ELF-1 (cell line): Measurements from ENCODE around the gene TMEM200A.
"Not testable (repeated sequence)": the region's sequence is repeated elsewhere in the genome, so short reads cannot be mapped to it uniquely, and the experiment has no call there.

ENCODE experiments used
- DNase-seq: peaks from one replicate; pipeline ENCODE4 v3.0.0-alpha.2; 2016; ENCODE audit warnings: low read depth, low spot score

Gene TMEM200A

DNA sequence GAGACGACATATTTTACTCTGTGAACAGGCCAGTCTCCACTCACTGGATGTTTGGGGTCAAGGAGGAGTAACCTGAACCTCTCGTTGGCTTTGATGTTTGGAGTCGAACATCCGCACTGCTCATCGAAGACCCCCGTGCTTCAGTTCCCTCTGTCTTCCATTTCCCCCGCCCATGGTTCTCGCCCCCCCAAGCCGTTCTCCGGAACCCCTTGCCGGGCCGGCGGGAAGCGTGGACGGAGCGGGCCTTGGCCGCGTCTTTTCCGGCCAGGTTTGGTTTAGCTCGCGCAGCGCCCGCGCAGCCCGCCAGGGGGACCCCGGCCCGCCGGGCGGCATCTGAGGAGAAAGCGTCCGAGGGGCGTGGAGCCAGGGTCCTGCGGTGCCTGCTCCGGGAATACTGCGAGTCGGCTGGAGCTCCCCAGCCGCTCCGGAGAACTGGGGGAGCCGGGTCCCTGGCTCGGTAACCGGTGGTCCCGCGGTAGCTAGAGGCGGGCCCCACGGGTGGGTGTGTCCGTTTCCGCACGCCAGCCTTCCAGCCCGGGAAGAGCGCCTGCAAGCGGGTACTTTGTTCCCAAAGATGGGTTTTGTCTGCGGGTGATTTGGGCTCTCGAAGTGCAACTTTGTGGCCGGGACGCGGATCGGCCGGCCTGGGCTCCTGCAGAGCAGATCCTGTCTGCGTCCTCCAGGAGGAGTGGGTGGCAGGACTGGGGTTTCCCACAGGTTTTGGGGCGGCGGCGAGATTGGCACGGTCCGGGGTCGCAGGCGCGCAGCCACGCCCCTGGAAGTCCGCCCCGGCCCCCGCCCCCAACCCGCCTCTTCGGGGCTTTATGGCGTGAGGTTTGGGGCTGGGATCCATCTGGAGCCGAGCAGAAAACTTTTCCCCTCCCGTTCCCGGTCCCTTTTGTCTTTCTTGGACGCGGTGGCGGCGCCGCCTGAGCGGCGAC, at the start of gene TMEM200A:
TSS of gene TMEM200A (plus strand) at position 852 of the 941 bp plus-strand sequence. CDS start 74,406 bp downstream, outside the sequence.
- peak; percentile 83 for DNase-seq

DNA sequence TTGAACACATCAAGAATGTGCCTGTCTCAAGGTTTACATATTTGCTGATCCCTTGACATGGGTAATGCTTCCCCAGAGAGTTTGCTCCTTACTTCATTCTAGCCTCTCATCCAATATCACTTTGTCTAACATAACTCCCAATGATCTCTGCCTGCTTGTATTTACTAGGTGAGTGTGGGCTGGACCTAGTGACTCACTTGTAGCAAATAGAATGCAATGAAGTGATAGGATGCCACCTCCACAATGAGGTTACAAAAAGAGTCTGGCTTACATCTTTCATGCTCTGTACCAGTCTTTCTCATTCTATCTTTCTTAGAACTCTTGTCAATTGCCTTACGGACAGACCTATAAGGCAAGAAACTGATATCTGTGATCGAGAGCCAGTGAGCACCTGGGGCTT, 44.9 kb upstream of the TMEM200A start:
- DNase-seq = no peak

DNA sequence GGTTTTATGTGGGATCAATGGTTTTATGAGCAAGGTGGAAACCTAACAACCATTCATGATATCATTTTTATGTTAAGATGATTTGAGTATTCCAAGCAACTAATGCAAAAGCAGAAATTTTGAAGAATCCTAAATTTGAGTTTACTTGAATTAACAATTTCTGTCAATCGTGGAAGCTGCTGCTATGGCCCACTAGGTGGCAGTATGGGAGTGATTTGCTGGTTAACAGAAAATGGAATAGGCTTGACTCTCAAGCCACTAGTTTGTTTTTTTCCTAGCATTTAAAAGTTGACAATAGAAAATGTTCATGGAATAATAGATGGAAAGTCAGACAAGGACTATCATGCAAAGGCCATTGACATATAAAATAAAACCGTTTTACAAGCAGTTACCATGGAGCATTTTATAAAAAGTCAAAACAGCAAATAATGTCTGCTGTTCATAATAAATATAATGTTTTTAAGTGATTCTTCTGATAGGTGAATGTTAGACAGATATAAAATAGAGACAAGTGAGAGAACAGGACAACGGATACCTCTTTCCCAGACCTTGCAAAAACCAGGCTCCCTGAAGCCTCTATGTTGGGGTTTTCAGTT, 43.0 kb upstream of the TMEM200A start:
- DNase-seq = no peak

DNA sequence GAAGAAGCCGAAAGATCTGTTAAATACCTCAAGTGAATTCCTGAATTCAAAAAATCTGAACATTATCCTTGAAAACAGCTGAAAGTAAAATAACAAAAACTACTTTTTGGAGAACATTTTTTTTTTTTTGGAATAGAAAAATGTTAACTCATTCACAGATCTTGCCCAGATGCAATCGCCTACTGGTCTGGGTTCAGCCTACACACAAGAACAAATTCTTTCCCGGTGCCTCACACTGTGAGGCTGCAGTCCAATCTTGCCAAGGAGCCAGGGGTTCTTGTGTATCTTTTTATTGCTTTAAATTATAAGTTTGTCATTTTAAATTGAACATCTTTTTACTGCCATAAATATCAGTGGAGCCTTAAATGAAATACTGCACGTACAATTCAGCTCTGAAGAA, 41.2 kb upstream of the TMEM200A start:
- no peak for DNase-seq

DNA sequence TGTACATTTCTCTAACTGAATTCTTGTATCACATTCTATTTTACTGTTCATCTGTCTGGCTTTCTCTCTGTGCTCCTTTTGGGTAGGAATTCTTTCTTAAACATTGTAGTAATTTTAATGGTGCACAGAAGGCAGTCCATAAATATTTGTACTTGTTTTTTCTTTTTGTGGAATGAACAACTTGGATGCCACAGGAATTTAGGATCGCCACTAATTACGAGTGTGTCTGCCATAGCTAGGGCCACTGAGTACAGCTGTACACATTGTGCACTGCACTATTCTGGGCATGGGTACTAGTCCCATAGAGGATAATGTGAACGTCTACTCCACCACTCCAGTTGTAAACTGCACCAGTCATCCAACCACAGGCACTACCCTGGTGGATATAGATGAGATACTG, 39.3 kb upstream of the TMEM200A start:
- no peak for DNase-seq

DNA sequence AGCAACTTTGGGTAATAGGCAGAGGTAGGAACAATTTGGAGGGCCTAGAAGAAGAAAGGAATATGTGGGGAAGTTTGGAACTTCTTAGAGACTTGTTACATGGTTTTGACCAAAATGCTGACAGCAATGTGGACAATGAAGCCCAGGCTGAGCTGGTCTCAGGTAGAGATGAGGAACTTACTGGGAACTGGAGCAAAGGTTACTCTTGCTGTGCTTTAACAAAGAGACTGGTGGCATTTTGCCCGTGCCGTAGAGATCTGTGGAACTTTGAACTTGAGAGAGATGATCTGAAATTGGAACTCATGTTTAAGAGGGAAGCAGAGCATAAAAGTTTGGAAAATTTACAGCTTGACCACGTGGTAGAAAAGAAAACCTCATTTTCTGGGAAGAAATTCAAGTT, 28.3 kb upstream of the TMEM200A start:
- no peak for DNase-seq

DNA sequence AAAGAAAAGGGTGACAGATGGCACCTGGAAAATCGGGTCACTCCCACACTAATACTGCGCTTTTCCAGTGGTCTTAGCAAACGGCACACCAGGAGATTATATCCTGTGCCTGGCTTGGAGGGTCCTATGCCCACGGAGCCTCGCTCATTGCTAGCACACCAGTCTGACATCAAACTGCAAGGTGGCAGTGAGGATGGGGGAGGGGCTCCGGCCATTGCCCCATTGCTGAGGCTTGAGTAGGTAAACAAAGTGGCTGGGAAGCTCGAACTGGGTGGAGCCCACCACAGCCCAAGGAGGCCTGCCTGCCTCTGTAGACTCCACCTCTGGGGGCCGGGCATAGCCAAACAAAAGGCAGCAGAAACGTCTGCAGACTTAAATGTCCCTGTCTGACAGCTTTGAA, 19.5 kb upstream of the TMEM200A start:
- not testable (repeated sequence) for DNase-seq

DNA sequence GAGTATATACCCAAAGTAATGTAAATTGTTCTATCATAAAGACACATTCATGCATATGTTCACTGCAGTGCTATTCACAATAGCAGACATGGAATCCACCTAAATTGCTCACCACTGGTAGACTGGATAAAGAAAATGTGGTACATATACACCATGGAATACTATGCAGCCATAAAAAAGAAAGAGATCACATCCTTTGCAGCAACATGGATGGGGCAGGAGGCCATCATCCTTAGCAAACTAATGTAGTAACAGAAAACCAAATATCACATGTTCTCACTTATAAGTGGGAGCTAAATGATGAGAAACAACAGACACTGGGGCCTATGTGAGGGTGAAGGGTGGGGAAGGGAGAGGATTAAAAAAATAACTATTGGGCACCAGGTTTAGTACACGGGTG, 11.5 kb upstream of the TMEM200A start:
- DNase-seq = no peak

DNA sequence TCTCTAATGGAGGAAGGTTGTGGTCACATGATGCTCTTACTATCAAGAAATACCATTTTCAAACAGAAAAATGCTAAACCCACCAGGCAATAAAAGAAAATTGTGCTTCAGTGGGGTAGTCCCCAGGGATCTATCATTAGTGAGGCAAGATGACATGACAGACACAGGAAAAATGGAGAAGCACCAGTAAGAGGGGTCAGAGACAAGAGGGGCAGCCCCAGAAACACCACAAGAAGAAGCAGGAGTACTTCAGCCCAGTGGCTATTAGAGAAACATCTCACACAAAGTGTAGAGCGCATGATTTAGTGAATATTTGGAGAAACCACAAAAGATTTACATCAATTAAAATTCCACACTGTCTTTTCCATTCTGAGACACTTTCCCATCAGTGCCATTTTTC, 10.2 kb upstream of the TMEM200A start:
- DNase-seq = no peak

DNA sequence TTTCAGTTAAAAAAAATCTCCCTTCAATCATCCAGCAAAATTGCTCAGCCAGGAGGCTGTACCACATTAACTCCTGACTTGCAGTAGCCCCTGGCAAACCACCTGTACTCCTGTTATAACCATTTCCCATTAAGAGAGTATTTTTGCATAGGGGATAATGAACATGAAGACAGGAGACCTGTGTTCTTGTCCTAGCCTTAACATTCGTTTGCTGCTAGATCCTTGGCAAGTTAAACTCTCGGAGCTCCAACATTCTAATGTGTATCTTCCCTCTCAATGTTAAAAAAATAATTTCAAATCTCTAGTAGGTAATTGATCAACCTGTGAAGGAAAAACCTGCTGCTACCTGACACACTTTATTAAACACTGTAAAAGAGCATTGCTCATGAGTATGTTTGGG, 8.4 kb upstream of the TMEM200A start:
- DNase-seq = no peak

DNA sequence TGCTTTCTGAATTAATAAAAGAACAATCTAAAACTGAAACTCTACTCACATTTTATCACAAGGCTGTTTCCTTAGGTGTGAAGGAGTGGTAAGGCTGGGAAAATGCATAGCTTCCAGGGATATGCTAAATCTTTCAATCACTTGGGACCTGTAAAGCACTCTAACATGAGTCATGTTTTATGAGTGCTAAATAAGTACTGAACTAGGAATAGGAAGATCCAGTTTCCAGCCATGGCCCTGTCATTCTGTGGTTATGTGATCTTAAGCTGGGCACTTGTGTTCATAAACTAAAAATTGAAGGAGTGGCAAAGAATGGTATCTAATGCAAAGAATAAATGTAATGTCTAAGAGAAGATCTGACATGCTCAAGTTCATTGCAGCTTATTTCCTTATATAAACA, 6.1 kb upstream of the TMEM200A start:
- no peak for DNase-seq

DNA sequence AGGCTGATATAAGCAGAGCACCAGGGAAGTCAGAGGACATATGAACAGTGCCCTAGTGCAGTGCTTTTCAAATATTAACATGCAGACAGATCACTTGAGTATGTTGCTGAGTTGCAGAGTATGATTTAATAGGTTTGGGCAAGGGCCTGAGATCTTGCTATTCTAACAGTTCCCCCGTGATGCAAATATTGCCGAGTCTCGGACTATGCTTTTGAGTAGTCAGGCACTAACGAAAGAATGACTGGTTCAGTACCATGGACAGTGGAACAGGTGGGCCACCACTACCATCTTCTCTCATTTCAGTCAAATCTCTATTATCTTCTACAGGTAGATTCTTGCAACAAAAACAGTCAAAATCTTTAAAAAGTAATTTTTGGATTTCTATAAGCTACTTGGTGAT, 3.7 kb upstream of the TMEM200A start:
- peak; percentile 16 for DNase-seq

DNA sequence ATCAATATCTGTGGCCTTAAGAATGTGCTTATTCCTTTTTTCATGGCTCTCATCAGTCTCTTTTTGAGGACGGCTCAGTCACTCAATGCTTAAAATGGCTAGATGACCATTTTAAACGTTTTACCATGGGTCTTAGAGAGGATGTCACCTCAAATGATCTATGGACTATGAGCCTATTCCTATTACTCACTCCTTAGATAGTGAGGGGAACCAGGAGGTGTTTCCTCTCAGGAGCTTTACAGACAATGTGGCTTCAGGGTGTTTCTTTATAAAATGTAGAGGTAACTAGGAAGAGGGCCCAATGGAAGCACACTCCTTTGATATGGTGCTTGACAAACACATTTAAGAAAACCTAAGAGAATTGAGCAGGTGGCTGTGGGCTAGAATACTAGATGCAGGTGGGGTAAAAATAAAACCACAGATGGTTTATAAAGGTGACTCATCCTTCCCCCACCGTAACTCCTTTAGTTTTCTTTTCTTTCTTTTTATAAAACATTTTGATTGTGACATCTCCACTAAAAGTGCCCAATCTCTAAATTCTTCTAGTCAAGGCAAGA, 1.5 kb upstream of the TMEM200A start:
- DNase-seq = no peak

DNA sequence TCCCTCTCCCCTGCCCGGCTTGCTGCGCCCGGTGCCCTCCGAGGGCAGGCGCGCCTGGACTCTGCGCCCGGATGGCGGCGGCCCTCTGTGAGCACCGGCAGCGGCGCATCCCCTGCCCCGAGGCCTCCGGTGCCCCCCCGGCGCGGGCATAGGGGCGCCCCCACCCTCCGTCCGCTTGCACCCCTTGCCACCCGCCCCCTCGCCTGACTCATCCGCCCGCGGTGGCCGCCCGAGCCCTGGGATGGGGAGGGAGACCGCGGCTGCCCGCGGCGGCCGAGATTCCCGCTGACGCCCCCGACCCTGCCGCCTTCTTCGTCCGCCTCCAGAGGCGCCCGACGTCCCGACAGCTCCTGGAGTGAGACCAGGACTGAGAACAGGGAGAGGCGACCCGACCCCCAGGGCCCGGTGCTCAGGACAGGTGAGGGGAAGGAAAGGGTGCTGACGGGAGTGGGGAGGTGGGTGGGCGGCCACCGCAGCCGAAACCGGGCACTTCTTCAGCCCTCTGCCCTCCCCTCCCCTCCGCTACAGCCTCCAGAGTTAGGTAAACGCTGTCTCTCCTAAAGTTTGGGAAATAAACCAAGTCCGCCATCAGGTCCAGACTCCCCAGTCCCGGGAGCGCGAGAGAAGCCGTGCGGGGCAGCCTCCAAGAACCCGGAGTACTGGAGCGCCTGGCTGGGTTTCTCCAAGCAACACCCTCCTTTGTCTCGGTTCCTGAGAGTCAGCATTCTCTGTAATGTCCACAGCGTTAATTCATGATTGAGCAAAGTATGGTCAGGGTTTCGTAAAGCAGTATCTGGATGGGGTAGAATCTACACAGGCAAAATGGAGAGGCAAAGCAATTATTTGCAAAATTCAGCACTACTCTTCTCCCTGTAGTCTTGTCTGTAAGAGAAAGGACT, 539 bp downstream of the TMEM200A start:
- DNase-seq = peak; percentile 64

DNA sequence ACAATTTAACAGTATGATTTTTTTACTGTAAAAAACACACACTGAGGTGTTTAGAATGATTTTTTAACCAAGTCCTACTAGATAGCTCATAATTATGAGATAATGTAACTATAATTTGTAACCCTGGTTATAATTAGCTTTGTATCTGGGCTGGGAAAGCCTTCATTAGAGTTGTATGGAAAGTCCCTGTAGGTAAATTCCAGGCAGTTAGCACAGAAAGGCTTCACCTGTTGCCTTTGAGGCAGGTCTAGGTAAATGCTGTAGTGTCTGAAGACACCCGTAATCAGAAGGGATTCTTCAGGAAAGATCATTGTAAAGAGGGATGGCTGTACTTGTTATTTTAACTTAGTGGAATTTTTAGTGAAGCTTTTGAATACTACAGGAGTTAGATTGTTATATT, 1.9 kb downstream of the TMEM200A start:
- no peak for DNase-seq

DNA sequence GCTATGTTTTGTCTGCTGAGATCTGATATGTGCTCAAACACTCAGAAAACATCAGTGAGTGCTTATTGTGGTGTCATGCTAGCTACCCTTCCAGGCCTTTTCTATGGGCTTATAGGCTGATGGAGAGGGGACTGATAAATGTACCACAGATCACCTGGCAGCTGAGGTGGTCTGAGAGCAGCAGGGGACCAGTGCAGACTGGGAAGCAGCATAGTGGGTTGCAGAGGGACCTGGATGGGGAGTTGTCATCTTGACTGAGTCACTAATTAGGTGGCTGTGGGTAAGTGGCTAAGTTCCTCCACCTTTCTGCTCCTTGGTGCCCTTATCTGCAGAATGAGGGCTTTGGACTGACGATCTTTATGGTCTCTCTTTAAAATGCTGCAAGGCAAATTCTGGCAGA, 2.8 kb downstream of the TMEM200A start:
- DNase-seq = peak; percentile 8

DNA sequence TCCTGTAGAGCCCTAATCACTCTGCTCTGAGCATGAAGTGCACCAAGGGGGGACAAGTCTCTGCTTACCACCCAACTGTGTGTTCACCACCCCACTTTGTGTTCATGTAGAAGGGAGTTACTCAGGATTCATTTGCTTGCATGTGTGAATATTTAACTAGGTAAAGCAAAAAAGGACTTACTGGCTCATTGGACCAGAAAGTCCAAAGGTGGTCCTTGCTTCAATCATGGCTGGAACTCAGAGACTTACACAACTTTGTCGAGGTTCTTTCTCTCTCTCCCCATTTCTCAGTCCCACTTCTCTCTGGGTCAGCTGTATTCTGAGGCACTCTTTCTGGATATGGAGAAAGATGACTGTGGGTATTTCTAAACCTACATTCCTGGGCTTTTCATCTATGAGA, 4.0 kb downstream of the TMEM200A start:
- DNase-seq = no peak

DNA sequence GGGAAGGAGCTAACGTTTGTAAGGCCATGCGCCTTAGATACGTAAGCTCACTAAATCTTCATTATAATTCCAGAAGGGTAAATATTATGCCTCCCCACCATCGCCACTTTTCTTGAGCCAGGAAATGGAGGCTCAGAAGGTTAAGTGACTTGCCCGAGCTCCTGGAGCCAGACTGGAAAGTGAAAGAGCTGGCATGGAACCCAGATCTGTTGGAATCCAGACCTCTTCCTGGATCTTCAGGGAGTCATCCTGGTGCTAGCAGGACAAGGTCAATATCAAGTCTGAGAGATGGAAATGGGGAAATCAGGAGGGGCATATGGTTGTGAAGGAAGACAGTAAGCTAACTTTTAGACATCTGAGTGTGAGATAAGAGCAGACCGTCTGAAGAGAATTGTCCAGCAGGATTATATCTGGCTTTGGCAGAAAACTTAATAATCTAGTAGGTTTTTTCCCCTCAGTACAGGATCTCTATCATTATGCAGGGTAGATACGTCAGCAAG, 6.2 kb downstream of the TMEM200A start:
- DNase-seq = no peak

DNA sequence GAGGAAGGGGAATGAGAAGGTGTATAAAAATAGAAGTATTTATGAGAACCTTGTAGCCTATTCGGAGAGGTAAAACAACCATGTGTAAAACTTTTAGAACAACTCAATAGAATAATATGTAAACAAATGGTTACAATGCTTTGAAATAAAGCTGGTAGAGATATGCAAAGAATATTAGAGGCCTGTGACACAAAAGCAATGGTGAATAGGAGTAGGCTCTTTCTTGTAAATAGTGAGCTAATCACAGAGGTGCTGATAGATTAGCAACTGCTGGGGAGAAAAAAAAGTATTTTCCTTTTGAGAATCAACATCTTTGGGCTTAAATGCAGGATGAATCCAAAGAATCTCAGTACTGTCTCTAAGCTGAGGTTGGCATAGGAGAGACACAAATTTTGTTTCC, 7.0 kb downstream of the TMEM200A start:
- no peak for DNase-seq

DNA sequence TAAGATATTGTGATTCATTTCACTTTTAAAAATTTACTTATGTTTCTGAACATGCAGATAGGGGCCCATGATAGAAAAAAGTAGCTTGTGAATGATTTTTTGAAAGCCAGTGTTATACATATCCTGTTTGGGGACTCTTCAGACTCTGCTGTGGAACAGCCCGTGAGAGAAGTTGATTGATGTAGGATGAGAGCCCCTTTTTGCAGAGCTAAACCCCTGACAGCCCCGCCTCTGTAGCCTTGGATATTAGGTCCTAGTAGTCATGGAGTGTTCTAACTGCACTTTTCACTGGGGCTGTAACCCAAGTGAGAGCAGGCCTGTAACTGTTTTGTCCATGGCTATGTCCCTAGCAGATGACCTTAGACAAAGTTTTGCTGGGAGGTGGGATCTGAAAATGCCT, 8.2 kb downstream of the TMEM200A start:
- DNase-seq = no peak

DNA sequence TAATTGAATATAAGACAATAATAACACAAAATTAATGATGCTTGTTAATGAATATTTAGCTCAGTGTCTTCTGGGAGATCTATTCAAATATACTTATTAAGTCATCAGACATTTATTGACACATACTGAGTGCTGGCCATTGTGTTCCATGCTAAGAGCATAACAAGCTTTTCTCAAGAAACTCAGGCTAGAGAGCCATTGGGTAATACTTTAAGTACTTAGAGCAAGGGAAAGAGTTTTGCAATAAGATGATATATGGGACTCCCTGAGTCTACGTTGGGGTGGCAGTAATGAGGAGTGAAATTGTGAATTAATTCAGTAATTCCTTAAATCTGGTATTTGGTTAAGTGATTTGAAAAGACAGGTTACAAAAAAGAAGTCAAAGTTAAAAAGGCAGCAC, 11.1 kb downstream of the TMEM200A start:
- DNase-seq = no peak

DNA sequence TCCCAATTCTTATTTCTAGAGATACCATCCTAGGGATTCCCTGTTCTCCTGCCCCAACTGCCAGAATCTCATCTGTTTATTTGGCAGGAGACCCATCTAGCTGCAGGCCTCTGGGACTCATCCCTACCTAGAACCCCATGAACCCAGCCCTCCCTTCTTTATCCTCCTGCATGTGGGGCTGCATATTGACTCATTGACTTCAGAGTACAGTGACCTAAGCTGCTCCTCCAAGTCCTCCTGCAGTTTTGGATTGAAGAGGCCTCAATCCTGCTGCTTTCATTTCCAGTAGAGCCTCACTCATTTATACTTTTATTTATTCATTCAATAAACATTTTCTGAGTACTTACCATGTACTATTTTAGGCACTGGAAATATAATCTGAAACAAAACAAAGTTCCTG, 11.6 kb downstream of the TMEM200A start:
- DNase-seq = no peak
